ENCODE data around the gene UAP1L1. TPM values are rescaled to one million over a fixed set of nuclear protein-coding genes. Genes with fewer than 3 reads are reported as not detected.
A peak's percentile ranks its signal among the peaks of the same experiment; 100 is the strongest.

UAP1L1 gene
- total RNA-seq, 6 donors from 2014 or later: 10.5 to 69.1 (median 34.0) TPM

DNA sequence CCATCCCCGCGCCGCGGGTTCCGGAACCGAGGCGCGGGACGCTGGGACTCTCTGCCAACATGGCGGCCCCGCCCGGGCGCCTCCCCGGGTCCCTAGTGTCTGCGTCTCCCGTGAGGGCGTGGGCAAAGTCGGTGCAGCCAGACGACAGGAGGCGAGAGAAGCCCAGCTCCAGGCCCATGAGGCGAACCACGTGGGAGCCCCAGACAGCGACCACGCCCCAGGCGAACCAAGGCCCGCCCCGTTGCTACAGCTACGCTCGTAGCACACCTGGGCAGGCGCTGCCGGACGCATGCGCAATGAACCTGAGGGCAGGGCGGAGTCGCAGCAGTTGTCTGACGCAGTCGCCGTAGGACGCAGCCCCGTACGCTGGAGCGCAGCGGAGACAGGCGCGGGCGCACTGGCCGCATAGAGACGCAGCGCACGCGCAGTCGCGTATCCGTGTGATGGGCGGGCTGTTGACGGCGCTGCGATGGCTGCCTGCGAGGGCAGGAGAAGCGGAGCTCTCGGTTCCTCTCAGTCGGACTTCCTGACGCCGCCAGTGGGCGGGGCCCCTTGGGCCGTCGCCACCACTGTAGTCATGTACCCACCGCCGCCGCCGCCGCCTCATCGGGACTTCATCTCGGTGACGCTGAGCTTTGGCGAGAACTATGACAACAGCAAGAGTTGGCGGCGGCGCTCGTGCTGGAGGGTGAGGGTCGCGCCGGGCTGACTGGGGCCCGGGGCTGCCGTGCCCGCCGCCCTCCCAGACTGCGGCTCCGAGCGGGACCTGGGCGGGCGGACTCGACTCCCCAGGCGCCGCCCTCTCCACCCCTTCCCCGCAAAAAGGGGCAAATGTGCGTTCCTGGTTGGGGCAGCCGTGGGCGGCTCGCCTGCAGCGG lies 9.5 kb downstream of the UAP1L1 start, which contains the start of gene MAN1B1:
MAN1B1 (plus strand) TSS at position 455 of the 878 bp plus-strand sequence; CDS start at position 470, 15 bp downstream.
- 0 to 4% methylated on average over 11 to 19 of the region's 101 CpGs for WGBS, 2 donors
- peaks cover 13 to 27% (median 17%) of the 10 kb centered on the region in 4 donors for H3K4me1 ChIP-seq
- no peaks in the 10 kb centered on the region for H3K27me3 ChIP-seq
- peak within 1 kb of the TSS; percentile 89 to 92 (median 91) for H3K27ac ChIP-seq
- H3K36me3 ChIP-seq: peaks cover 0 to 29% (median 18%) of the 10 kb centered on the region in 4 donors
- ATAC-seq (ENCODE audit: low FRiP score in 2 of 2): peak; percentile 95 to 97
- H3K4me3 ChIP-seq: peak within 1 kb of the TSS; percentile 27 to 82 (median 73)
- DNase-seq: peak; percentile 99 to 100
- H3K9me3 ChIP-seq: no peaks in the 10 kb centered on the region
- TF ChIP-seq POLR2A (IDR thresholded peaks at IDR 0.05): peak; percentile 34 to 85 (median 57)
- TF ChIP-seq, protein P1, sequence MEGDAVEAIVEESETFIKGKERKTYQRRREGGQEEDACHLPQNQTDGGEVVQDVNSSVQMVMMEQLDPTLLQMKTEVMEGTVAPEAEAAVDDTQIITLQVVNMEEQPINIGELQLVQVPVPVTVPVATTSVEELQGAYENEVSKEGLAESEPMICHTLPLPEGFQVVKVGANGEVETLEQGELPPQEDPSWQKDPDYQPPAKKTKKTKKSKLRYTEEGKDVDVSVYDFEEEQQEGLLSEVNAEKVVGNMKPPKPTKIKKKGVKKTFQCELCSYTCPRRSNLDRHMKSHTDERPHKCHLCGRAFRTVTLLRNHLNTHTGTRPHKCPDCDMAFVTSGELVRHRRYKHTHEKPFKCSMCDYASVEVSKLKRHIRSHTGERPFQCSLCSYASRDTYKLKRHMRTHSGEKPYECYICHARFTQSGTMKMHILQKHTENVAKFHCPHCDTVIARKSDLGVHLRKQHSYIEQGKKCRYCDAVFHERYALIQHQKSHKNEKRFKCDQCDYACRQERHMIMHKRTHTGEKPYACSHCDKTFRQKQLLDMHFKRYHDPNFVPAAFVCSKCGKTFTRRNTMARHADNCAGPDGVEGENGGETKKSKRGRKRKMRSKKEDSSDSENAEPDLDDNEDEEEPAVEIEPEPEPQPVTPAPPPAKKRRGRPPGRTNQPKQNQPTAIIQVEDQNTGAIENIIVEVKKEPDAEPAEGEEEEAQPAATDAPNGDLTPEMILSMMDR (IDR thresholded peaks at IDR 0.05): peak in 2 of 6 experiments; percentile 19 to 55
- peak; percentile 86 to 91 for TF ChIP-seq POLR2AphosphoS5 (IDR thresholded peaks at IDR 0.05)
- peak in 1 of 4 donors; percentile 36 for TF ChIP-seq EP300 (IDR thresholded peaks at IDR 0.05)

DNA sequence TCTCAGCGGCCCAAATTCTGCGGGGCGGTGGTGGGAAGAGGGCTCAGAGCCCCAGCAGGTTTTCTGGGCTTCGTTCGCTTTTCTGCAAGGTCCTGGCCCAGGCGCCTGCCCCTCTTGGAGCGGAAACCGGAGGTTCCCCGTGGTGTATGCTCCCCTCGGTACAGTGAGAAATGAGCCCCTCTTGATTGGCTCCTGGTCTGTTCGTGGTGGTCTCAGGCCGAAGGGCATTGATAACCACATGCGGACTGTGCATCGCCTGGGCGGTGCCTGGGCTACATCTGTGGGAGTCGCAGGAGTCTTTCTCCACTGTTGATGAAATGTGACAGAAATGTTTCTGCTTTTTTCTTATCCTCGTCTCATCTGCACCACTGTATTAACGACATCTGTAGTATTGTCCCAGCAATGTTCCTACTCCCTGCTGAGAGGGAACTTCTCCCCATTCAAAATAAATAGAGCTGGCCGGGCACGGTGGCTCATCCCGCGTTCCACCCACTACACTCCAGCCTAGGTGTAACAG lies 10.2 kb downstream of the UAP1L1 start:
- ATAC-seq (ENCODE audit: low FRiP score in 2 of 2): no peak
- H3K4me3 ChIP-seq: peak overlapping the region; percentile 27 to 82 (median 73)
- peak overlapping the region; percentile 89 to 92 (median 91) for H3K27ac ChIP-seq
- H3K36me3 ChIP-seq: peaks cover 0 to 30% (median 21%) of the 10 kb centered on the region in 4 donors
- 17 to 31% methylated on average over 6 to 17 of the region's 22 CpGs for WGBS, 2 donors
- H3K9me3 ChIP-seq: no peaks in the 10 kb centered on the region
- H3K4me1 ChIP-seq: peaks cover 13 to 27% (median 17%) of the 10 kb centered on the region in 4 donors
- no peak for DNase-seq
- H3K27me3 ChIP-seq: no peaks in the 10 kb centered on the region
- no peak for TF ChIP-seq POLR2AphosphoS5 (IDR thresholded peaks at IDR 0.05)
- TF ChIP-seq EP300 (IDR thresholded peaks at IDR 0.05): no peak
- TF ChIP-seq, protein P1 (IDR thresholded peaks at IDR 0.05): no peak
- TF ChIP-seq POLR2A (IDR thresholded peaks at IDR 0.05): no peak

DNA sequence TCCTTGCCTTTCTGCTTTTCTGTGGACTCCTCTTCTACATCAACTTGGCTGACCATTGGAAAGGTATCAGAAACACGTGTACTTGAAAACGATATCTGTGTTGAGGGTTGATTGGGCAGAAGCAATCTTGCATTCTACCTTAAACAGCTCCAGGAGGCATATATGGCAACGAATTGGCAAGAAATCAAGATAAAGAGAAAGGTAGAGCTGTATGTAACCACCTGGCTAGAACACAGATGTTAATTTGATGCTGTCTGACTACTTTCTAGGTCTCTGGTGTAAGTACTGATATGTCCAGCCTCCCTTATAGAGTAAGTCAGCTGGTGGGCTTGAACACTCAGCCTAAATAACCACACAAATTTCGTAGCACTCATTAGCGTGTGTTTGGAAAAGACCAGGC lies 10.8 kb downstream of the UAP1L1 start:
- Histone ChIP-seq H3K9me3 (no peaks in the 10 kb centered on the region), H3K4me3 (no peak overlapping the region), H3K36me3 (peaks cover 0 to 28% (median 20%) of the 10 kb centered on the region in 4 donors), H3K27me3 (no peaks in the 10 kb centered on the region), H3K4me1 (peaks cover 13 to 27% (median 17%) of the 10 kb centered on the region in 4 donors), H3K27ac (no peak overlapping the region)
- WGBS, 2 donors: 89 to 94% methylated on average over 5 of the region's 5 CpGs
- DNase-seq: no peak
- no peak for ATAC-seq (ENCODE audit: low FRiP score in 2 of 2)
- no peak for TF ChIP-seq POLR2A (IDR thresholded peaks at IDR 0.05)
- no peak for TF ChIP-seq EP300 (IDR thresholded peaks at IDR 0.05)
- TF ChIP-seq, protein P1 (IDR thresholded peaks at IDR 0.05): no peak
- no peak for TF ChIP-seq POLR2AphosphoS5 (IDR thresholded peaks at IDR 0.05)

DNA sequence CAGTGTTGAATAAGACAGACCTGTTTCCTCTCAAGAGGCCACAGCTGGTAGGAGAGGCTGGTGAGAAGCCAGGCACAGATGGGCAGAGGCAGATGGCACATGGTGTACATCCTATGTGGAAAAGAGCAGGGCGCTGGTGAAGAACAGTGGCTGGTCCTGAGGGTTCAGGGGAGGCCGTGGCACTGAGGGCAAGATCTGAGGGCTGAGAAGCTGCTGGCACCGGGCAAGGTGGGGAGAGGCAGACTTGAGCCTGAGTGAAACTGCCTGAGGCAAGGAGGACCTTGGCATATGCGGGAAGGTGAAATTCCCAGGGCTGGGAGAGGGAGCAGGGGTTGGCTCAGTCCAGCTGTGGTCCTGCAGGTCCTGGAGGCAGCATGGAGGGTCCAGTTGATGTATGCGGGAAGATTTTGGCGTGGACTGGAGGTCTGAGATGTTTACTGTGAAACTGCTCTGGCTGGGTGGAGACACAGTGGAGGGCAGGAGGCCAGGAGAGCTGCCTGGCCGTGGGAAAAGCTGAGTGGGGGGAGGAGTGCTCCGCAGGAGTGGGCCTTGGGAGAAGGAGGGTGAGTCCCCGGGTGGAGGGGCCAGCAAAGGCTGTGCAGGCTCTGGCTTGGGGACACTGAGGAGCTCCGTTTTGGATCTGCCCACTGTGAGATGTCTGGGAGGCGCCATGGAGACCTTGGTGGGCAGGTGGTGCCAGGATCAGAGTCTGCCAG lies 12.1 kb downstream of the UAP1L1 start:
- DNase-seq (no peak), ATAC-seq (ENCODE audit: low FRiP score in 2 of 2) (no peak)
- H3K36me3 ChIP-seq: peaks cover 0 to 28% (median 17%) of the 10 kb centered on the region in 4 donors
- H3K27ac ChIP-seq: no peak overlapping the region
- H3K4me3 ChIP-seq: no peak overlapping the region
- WGBS, 2 donors: 84 to 88% methylated on average over 8 to 11 of the region's 11 CpGs
- no peaks in the 10 kb centered on the region for H3K9me3 ChIP-seq
- H3K27me3 ChIP-seq: no peaks in the 10 kb centered on the region
- TF ChIP-seq POLR2A (IDR thresholded peaks at IDR 0.05) (no peak), POLR2AphosphoS5 (IDR thresholded peaks at IDR 0.05) (no peak), EP300 (IDR thresholded peaks at IDR 0.05) (no peak)
- TF ChIP-seq, protein P1 (IDR thresholded peaks at IDR 0.05): no peak
- H3K4me1 ChIP-seq: peaks cover 13 to 27% (median 17%) of the 10 kb centered on the region in 4 donors

Data from upper lobe of left lung (tissue), 6 donors.